Measurements from ENCODE around the gene SLC7A11. TPM values are rescaled to one million over a fixed set of nuclear protein-coding genes. Genes with fewer than 3 reads are reported as not detected.

SLC7A11 gene
- total and polyA plus RNA-seq, 2 experiments from 2014 or later, result 10.0 to 33.9 TPM

- Histone ChIP-seq H3K27ac (ENCODE audit: low read depth) (peak overlapping the region; percentile 45; the same call in 1 of the 2 replicates), H2AFZ (no peak overlapping the region), H3K79me2 (replicated peaks; ENCODE audit: insufficient read depth) (peaks cover 31% of the 10 kb centered on the region), H3K9me2 (ENCODE audit: insufficient read depth) (no peaks in the 10 kb centered on the region), H3K27me3 (ENCODE audit: insufficient read depth) (no peaks in the 10 kb centered on the region), H3F3A (replicated peaks; ENCODE audit: low read depth) (no peaks in the 10 kb centered on the region), H3K4me3 (no peak overlapping the region), H3K36me3 (ENCODE audit: insufficient read depth) (peaks cover 1% of the 10 kb centered on the region; the same call in 1 of the 2 replicates), H4K20me1 (replicated peaks; ENCODE audit: insufficient read depth) (no peaks in the 10 kb centered on the region), H3K4me1 (ENCODE audit: insufficient read depth) (peaks cover 58% of the 10 kb centered on the region), H3K4me2 (peak overlapping the region; percentile 63; the same call in 1 of the 2 replicates)
- no peak for TF ChIP-seq EZH2 (IDR thresholded peaks at IDR 0.05; ENCODE audit: low read depth, unreplicated experiment)
- TF ChIP-seq STAT1 (IDR thresholded peaks at IDR 0.05; ENCODE audit: unreplicated experiment), result no peak
- no peak for TF ChIP-seq POLR2AphosphoS5 (IDR thresholded peaks at IDR 0.05; ENCODE audit: low read depth)
- no peak for TF ChIP-seq JUNB (IDR thresholded peaks at IDR 0.05; ENCODE audit: unreplicated experiment)
- TF ChIP-seq CREB1 (CRISPR knock-in tag; IDR thresholded peaks at IDR 0.05; ENCODE audit: low read depth), result no peak
- TF ChIP-seq CTCF (conservative IDR thresholded peaks at IDR 0.05; ENCODE audit: low read depth in 2 of 2), result no peak
- TF ChIP-seq EZH2phosphoT487 (IDR thresholded peaks at IDR 0.05; ENCODE audit: unreplicated experiment), result no peak
- TF ChIP-seq ZNF331 (CRISPR knock-in tag; IDR thresholded peaks at IDR 0.05; ENCODE audit: low read depth), result no peak
- TF ChIP-seq NANOG (IDR thresholded peaks at IDR 0.05; ENCODE audit: borderline replicate concordance), result no peak
- no peak for TF ChIP-seq ZNF462 (CRISPR knock-in tag; IDR thresholded peaks at IDR 0.05)
- TF ChIP-seq ETS1 (IDR thresholded peaks at IDR 0.05), result no peak
- TF ChIP-seq REST (IDR thresholded peaks at IDR 0.05; ENCODE audit: unreplicated experiment), result no peak
- no peak for TF ChIP-seq ZNF114 (CRISPR knock-in tag; IDR thresholded peaks at IDR 0.05)
- Mint-ChIP-seq H3K9me3 (no peaks in the 10 kb centered on the region), H3K4me3 (no peak overlapping the region), H3K27me3 (ENCODE audit: insufficient read depth, low read depth, poor library complexity) (no peaks in the 10 kb centered on the region), H3K4me1 (peaks cover 70% of the 10 kb centered on the region), H3K36me3 (ENCODE audit: low read depth) (peaks cover 55% of the 10 kb centered on the region), H3K27ac (peak overlapping the region; percentile 41; the same call in 1 of the 2 replicates)
- no peak for ATAC-seq
- no peak for DNase-seq (ENCODE audit: low spot score)
These were observed 15.8 kb downstream of the SLC7A11 start for GRCh38 chr4:138226351-138226750.

Data from GM23338 (cell line).